Prostate gland (tissue), 2 donors: ENCODE data around the gene PLEKHO1. TPM values are rescaled to one million over a fixed set of nuclear protein-coding genes. Genes with fewer than 3 reads are reported as not detected.
A peak's percentile ranks its signal among the peaks of the same experiment; 100 is the strongest.

Experiments used
- DNase-seq: peaks from one replicate; pipeline ENCODE4 v3.0.0-alpha.2; 2019; ENCODE audit warnings: low spot score
- H3K27ac ChIP-seq, 2 donors: fragments of 200-600 bp; sonication (generic); 2 replicates each; pipeline ENCODE4 v1.5.1; 2017 to 2019
- H3K27me3 ChIP-seq: fragments of 200-600 bp; sonication (generic); replicated peaks from 2 replicates; pipeline ENCODE4 v1.5.1; 2019; ENCODE audit not compliant: insufficient read depth
- H3K36me3 ChIP-seq, 2 donors: fragments of 200-600 bp; sonication (generic); 1 replicate in 1 of 2; 2 replicates in 1 of 2; pipeline versions ENCODE4 v1.5.1 to v1.8.1; 2017 to 2019
- H3K4me1 ChIP-seq: fragments of 200-600 bp; sonication (generic); replicated peaks from 2 replicates; pipeline ENCODE4 v1.5.1; 2019
- H3K4me3 ChIP-seq, 2 donors: fragments of 200-600 bp; sonication (generic); 2 replicates each; pipeline ENCODE4 v1.5.1; 2017 to 2019
- H3K9me3 ChIP-seq: fragments of 200-600 bp; sonication (generic); 2 replicates; pipeline ENCODE4 v1.5.1; 2017
- CTCF ChIP-seq, 4 experiments: fragments of 200-600 bp in 2 of 4; fragments of 450-650 bp in 2 of 4; sonication (generic) in 2 of 4; IDR thresholded peaks; 1 replicate in 3 of 4; 2 replicates in 1 of 4; pipeline ENCODE4 v1.5.1; 2016 to 2019; ENCODE audit warnings: antibody characterized with exemption in 4 of 4, mild to moderate bottlenecking in 2 of 4, moderate library complexity in 2 of 4
- POLR2A ChIP-seq: fragments of 450-650 bp; IDR thresholded peaks from one replicate; pipeline ENCODE4 v1.6.1; 2016; ENCODE audit warnings: antibody characterized with exemption, mild to moderate bottlenecking
- POLR2AphosphoS5 ChIP-seq: sonication (generic); formaldehyde crosslinking; IDR thresholded peaks from one replicate; pipeline ENCODE4 v1.6.1; 2017; ENCODE audit warnings: antibody characterized with exemption
- WGBS: methylation state at CpG from one replicate; pipeline ENCODE4 v1.1.5; 2018; 5-methylcytosine and 5-hydroxymethylcytosine counted together
- intact Hi-C: fragments of 100-400 bp; cut with DNase I; formaldehyde crosslinking; loops from one replicate; pipeline ENCODE4 v1.14.2; 2022
- total RNA-seq, 2 donors: library from RNA; depleted of rRNA; stranded (reverse); fragments of >200 nt; gene quantifications; one replicate each; pipeline ENCODE4 v1.1.0, GENCODE V29; 2016

PLEKHO1 gene
- total RNA-seq, 2 donors from 2014 or later, result 33.1 to 75.0 TPM

GRCh38 chr1:150152182-150152536, 2.4 kb downstream of the PLEKHO1 start:
- Histone ChIP-seq H3K9me3 (no peaks in the 10 kb centered on the region), H3K27me3 (no peaks in the 10 kb centered on the region), H3K27ac (peak overlapping the region; percentile 84 to 87), H3K4me1 (no peaks in the 10 kb centered on the region), H3K36me3 (peaks cover 0 to 11% of the 10 kb centered on the region in 2 donors), H3K4me3 (no peak overlapping the region)
- no peak for DNase-seq
- TF ChIP-seq POLR2AphosphoS5 (peak; percentile 29), CTCF (IDR thresholded peaks at IDR 0.05) (no peak)
- intact Hi-C loops, result no loop called here
- 72% methylated on average over 2 of the region's 2 CpGs for WGBS

- 71% methylated on average over 8 of the region's 8 CpGs for WGBS
- H3K4me1 ChIP-seq, result no peaks in the 10 kb centered on the region
- TF ChIP-seq POLR2AphosphoS5, result peak; percentile 25
- no peak for TF ChIP-seq CTCF (IDR thresholded peaks at IDR 0.05)
- H3K4me3 ChIP-seq, result no peak overlapping the region
- H3K27me3 ChIP-seq, result no peaks in the 10 kb centered on the region
- intact Hi-C loops, result no loop called here
- no peaks in the 10 kb centered on the region for H3K9me3 ChIP-seq
- H3K27ac ChIP-seq, result peak overlapping the region; percentile 84 to 87
- H3K36me3 ChIP-seq, result peaks cover 0 to 11% of the 10 kb centered on the region in 2 donors
- DNase-seq, result no peak
Measured at GRCh38 chr1:150152772-150153456, 3.2 kb downstream of the PLEKHO1 start.

- H3K4me1 ChIP-seq, result no peaks in the 10 kb centered on the region
- no peak for TF ChIP-seq CTCF (IDR thresholded peaks at IDR 0.05)
- no peak for TF ChIP-seq POLR2AphosphoS5
- TF ChIP-seq POLR2A, result no peak
- DNase-seq, result no peak
- H3K36me3 ChIP-seq, result peaks cover 0 to 11% of the 10 kb centered on the region in 2 donors
- H3K4me3 ChIP-seq, result no peak overlapping the region
- WGBS, result 51% methylated on average over 4 of the region's 4 CpGs
- peak overlapping the region; percentile 84 to 87 for H3K27ac ChIP-seq
- intact Hi-C loops, result no loop called here
- H3K27me3 ChIP-seq, result no peaks in the 10 kb centered on the region
- H3K9me3 ChIP-seq, result no peaks in the 10 kb centered on the region
Measured at GRCh38 chr1:150154143-150154542, 4.4 kb downstream of the PLEKHO1 start.

- no peak overlapping the region for H3K4me3 ChIP-seq
- H3K36me3 ChIP-seq, result peaks cover 0 to 11% of the 10 kb centered on the region in 2 donors
- H3K4me1 ChIP-seq, result no peaks in the 10 kb centered on the region
- intact Hi-C loops, result no loop called here
- no peak for TF ChIP-seq POLR2A
- TF ChIP-seq CTCF (IDR thresholded peaks at IDR 0.05), result no peak
- TF ChIP-seq POLR2AphosphoS5, result no peak
- H3K27ac ChIP-seq, result peak overlapping the region in 1 of 2 donors; percentile 84
- no peak for DNase-seq
- H3K27me3 ChIP-seq, result no peaks in the 10 kb centered on the region
- 87% methylated on average over 13 of the region's 13 CpGs for WGBS
- H3K9me3 ChIP-seq, result no peaks in the 10 kb centered on the region
Measured at GRCh38 chr1:150155413-150156071, 5.8 kb downstream of the PLEKHO1 start.
